Measurements from ENCODE around the gene FUOM.

- TF ChIP-seq SP1 (IDR thresholded peaks at IDR 0.05; ENCODE audit: low read depth, low read length) (no peak), JUND (IDR thresholded peaks at IDR 0.05; ENCODE audit: low read length) (peak; percentile 75; the same call in 1 of the 2 replicates), CEBPB (IDR thresholded peaks at IDR 0.05; ENCODE audit: low read depth, low read length) (no peak), CTCF (IDR thresholded peaks at IDR 0.05; ENCODE audit: control extremely low read depth in 1 of 3, insufficient read depth in 1 of 3, low read depth in 1 of 3, low read length in 3 of 3) (peak in 1 of 3 experiments; percentile 32; a peak in 1 of 4 replicates), POLR2A (IDR thresholded peaks at IDR 0.05; ENCODE audit: control extremely low read depth in 1 of 2, low read depth in 2 of 2, low read length in 2 of 2) (peak; percentile 74 to 85)
These were observed 49.3 kb downstream of the FUOM start, which contains the start of the genes TUBGCP2 and ZNF511 for GRCh38 chr10:133308421-133309099.
